ENCODE data around the gene RHBDL3.

DNA sequence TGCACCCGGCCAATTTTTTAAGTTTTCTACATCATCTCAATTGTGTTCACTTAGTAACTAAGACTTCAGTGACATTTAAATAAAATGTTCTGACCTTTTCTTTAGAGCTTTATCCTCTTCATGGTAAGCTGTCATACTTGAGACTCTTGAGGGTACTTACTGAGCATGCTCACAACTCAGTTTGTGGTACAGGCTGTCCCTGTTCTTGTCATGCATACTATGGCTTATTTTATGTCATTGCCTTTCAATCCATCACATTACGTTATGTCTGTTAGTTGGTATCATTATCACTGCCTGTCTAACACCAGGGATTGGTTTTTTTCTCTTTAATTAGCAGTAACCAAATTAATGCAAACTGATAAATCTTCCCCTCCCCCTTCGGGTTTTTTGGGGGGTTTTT lies 41.9 kb upstream of the RHBDL3 start:
- TF ChIP-seq, protein P1, sequence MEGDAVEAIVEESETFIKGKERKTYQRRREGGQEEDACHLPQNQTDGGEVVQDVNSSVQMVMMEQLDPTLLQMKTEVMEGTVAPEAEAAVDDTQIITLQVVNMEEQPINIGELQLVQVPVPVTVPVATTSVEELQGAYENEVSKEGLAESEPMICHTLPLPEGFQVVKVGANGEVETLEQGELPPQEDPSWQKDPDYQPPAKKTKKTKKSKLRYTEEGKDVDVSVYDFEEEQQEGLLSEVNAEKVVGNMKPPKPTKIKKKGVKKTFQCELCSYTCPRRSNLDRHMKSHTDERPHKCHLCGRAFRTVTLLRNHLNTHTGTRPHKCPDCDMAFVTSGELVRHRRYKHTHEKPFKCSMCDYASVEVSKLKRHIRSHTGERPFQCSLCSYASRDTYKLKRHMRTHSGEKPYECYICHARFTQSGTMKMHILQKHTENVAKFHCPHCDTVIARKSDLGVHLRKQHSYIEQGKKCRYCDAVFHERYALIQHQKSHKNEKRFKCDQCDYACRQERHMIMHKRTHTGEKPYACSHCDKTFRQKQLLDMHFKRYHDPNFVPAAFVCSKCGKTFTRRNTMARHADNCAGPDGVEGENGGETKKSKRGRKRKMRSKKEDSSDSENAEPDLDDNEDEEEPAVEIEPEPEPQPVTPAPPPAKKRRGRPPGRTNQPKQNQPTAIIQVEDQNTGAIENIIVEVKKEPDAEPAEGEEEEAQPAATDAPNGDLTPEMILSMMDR (optimal IDR thresholded peaks at IDR 0.05 in 1 of 3, IDR thresholded peaks at IDR 0.05 in 1 of 3, conservative IDR thresholded peaks at IDR 0.05 in 1 of 3; ENCODE audit: extremely low read depth in 1 of 3, insufficient read depth in 2 of 3, low read length in 3 of 3): no peak
- TF ChIP-seq EZH2 (IDR thresholded peaks at IDR 0.05; ENCODE audit: low read length): no peak

All from keratinocyte (primary cell).